GM10248 (cell line): ENCODE results near the gene SYT15.

Experiments
- CTCF ChIA-PET: fragments of 300-600 bp; sonication (Branson Sonifier 250); formaldehyde crosslinking; extraction: SDS; loops from one replicate; lab custom pipeline; 2021; ENCODE audit warnings: antibody characterized with exemption; lab: Yijun Ruan, JAX
- POLR2A ChIA-PET: fragments of 350-650 bp; sonication (Branson Sonifier 250); formaldehyde crosslinking; extraction: SDS; loops from one replicate; lab custom pipeline; 2020; ENCODE audit warnings: antibody characterized with exemption; lab: Yijun Ruan, JAX
- DNase-seq: peaks from one replicate; pipeline ENCODE4 v3.0.0; 2012; ENCODE audit errors: extremely low spot score
- CTCF ChIP-seq: IDR thresholded peaks from 2 replicates; pipeline ENCODE4 v1.5.1; 2012; ENCODE audit warnings: mild to moderate bottlenecking, low read depth; ENCODE audit errors: extremely low read depth, missing control alignments, control extremely low read depth

Gene SYT15

DNA sequence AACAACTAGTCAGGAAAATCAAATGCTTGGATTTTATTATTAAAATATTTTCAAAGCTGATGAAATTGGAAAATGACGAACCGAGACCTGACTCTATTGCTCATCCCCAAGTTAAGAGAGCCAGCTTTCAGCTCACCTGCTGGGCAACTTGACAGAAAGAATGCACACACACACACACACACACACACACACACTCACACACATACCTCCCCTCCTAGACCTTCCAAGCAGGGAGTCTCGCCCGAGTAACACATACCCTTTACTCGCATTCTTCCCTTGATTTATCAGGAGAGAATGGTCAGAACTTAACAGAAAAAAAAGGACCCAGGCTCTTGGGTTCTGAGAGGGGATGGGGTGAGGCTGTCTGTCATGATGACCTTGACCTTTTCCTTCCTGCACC is 41.6 kb upstream of the SYT15 start:
- TF ChIP-seq CTCF: no peak
- CTCF ChIA-PET: interaction anchor here (1.0 to 2.3 kb wide), 4 partner anchors 8 to 16 kb away, joined by 3 to 8 read pairs (median 5); no protein-coding TSS in a partner anchor
- POLR2A ChIA-PET: no interaction called here
- DNase-seq: no peak

DNA sequence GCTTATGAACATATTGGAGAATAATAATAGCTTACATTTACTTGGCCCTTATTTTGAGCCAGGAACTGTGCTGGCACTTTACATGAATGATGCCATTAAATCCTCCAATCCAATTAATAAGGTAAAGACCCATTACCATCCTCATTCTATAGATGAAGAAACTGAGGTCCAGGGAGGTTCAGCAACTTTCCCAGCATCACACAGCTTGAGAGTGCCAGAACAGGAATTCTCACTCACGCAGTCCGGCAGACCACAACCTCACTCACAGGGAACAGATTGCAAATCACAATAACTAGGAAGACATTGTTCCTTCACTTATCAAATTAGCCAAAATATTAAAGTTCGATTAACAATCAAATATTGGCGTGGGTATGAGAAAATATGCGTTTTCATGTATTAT is 40.8 kb upstream of the SYT15 start:
- no peak for DNase-seq
- ChIA-PET POLR2A (no interaction called here), CTCF (interaction anchor here (1.0 to 2.3 kb wide), 4 partner anchors 9 to 15 kb away, joined by 3 to 8 read pairs (median 5); no protein-coding TSS in a partner anchor)
- no peak for TF ChIP-seq CTCF

- POLR2A ChIA-PET: no interaction called here
- DNase-seq: no peak
- CTCF ChIA-PET: interaction anchor here (1.9 to 2.3 kb wide), 2 partner anchors 10 kb away, joined by 7 to 8 read pairs; no protein-coding TSS in a partner anchor
- TF ChIP-seq CTCF: no peak
Measured at GRCh38 chr10:46538717-46539426, 40.1 kb upstream of the SYT15 start.

DNA sequence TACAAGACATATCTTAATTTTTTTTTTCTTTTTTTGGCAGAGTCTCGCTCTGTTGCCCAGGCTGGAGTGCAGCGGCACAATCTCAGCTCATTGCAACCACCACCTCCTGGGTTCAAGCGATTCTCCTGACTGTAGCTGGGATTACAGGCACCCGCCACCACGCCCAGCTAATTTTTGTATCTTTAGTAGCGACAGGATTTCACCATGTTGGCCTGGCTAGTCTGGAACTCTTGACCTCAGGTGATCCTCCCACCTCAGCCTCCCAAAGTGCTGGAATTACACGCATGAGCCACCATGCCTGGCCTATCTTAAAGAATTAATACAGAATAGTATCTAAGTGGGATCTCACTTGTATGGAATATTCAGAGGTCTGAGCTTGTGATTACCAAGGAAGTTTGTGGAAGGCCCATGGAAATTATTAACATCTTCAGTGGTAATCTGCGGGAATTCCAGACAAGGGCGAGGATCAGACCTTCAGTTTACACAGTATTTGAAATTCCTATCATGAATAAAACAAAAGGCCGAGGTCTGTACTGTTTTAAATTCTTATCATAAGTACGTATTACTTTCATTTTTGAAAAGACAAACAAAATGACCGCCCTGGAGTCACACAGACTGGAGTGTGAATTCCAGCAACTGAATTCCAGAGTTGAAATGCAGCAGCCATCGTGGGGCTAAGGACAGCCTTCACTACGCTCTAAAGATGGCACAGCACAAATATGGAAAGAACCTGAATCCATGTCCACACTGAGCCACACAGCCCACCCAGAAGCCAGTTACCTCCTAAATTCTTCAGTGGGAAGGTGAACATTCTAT is 39.1 kb upstream of the SYT15 start:
- no peak for TF ChIP-seq CTCF
- DNase-seq: no peak
- ChIA-PET POLR2A (interaction anchor here (0.5 kb wide), 1 partner anchor 20 kb away, joined by 5 read pairs; no protein-coding TSS in a partner anchor), CTCF (interaction anchor here (0.8 to 2.3 kb wide), 3 partner anchors 11 to 19 kb away, joined by 3 to 8 read pairs (median 5); no protein-coding TSS in a partner anchor)

DNA sequence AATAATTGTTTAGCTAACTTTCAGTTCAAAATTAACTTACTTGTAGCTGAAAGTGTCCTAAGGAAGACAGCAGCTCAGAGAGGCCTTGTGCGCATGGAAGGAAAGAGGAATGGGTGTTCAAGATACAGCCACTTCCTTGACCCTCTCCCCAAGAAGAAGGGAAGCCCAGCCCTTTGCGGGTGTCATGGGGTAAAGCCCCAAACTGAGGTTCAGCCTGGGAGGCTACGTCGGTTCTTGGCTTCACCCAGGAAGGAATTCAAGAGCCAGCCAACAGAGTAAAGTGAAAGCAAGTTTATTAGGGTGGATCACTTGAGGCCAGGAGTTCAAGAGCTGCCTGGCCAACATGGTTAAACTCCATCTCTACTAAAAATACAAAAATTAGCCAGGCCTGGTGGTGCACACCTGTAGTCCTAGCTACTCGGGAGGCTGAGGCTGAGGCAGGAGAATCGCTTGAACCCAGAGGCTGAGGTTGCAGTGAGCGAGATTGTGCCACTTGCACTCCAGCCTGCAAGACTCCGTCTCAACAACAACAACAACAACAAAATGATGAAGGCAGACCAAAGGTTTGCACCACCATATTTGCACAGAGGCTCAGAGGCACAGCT is 38.4 kb upstream of the SYT15 start:
- CTCF ChIA-PET: interaction anchor here (0.8 to 0.9 kb wide), 3 partner anchors 9 to 18 kb away, joined by 3 to 5 read pairs (median 3); no protein-coding TSS in a partner anchor
- POLR2A ChIA-PET: interaction anchor here (0.5 kb wide), 1 partner anchor 20 kb away, joined by 5 read pairs; no protein-coding TSS in a partner anchor
- no peak for DNase-seq
- TF ChIP-seq CTCF: no peak
